HG03439 (cell line): ENCODE data around the gene SMIM36.
"Not testable (repeated sequence)": the region's sequence is repeated elsewhere in the genome, so short reads cannot be mapped to it uniquely, and the experiment has no call there.

Experiments used
- ATAC-seq: cut with Tn5 transposase; IDR thresholded peaks from one replicate; pipeline ENCODE4 v1.9.1; 2021; ENCODE audit warnings: mild to moderate bottlenecking, moderate library complexity; ENCODE audit not compliant: unreplicated experiment

The SMIM36 gene

DNA sequence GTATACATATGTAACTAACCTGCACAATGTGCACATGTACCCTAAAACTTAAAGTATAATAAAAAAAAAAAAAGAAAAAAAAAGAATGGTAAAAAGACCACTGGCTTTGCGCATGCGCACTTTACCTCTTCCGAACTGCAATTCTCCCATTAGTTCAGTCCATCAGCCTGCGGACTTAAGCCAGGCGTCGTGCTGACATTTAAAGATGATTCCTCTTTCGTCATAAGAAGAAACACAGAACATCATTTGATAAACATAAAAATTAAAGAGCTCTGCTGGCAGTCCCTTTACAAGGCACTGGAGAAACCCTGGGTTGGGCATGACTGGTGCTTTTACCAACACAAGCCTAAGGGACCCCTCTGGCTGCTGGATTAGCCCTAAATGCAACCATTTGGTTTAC, 3.6 kb downstream of the SMIM36 start:
- not testable (repeated sequence) for ATAC-seq

DNA sequence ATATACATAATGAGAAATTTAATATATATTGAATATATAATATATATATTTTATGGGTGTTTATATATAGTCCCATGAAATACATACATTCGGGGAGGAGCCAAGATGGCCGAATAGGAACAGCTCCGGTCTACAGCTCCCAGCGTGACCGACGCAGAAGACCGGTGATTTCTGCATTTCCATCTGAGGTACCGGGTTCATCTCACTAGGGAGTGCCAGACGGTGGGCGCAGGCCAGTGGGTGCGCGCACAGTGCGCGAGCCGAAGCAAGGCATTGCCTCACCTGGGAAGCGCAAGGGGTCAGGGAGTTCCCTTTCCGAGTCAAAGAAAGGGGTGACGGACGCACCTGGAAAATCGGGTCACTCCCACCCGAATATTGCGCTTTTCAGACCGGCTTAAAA, 9.6 kb downstream of the SMIM36 start:
- not testable (repeated sequence) for ATAC-seq

DNA sequence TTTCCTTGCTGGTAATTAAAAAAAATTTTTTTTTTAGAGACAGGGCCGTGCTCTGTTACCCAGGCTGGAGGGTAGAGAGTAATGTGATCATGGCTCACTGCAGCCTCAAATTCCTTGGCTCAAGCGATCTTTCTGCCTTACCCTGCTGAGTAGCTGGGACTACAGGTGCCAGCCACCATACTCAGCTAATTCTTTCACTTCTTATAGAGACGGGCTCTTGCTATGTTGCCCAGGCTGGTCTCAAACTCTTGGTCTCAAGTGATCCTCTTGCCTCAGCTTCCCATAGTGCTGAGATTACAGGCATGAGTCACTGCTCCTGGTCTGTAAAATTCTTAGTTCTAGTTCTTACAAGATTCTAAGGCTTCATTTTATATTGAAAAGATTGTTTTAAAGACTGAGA, 11.1 kb downstream of the SMIM36 start:
- no peak for ATAC-seq

DNA sequence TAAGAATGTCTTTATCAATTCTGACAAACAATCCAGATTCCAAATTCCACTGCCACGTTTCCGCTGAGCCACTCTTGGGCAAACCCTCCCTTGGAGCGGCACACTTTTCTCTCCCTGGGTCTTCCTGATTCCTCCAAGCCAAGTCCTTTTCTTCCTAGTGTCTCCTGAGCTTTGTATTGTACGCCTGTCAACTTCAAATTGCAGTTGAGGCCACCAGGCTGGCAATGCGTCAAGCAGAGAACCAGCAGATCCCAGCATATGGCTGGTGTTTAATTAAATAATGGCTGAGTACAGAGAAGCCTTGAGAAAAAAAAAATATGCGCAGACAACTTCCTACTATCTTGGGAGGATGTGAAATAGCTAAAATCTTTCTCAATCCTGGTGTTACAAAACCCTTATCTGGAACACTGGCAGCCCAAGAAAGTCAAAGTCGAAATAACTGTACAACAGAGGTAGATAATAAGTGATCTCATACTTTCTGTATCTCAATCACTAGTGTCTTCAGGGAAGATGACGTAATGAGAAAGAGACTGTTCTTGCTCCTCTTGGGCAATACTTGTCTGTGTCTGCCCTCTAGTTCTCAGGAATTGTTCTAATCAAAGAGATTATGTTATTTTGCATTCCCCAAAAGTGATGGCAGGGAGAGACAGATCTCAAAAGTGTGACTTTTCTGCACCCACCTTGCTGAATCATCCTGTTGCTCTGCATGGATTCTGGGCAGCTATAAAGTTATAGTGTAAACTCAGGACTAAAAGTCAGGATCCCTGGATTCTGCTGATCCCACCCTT, 15.0 kb downstream of the SMIM36 start:
- ATAC-seq, result no peak

DNA sequence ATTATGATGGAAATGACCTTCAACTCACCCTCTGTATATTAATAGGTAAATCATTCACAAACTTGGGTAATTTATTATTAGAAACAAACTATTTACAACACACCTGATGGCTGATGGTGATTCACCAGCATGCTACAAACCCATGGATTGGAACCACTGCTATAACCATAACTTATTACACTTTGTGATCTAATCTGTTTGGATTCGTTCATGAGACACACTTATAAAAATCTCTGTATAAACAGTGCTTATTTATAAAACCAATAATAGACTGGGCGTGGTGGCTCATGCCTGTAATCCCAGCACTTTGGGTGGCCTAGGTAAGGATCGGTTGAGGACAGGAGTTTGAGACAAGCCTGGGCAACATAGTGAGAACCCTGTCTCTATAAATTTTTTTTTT, 16.0 kb downstream of the SMIM36 start:
- ATAC-seq, result no peak

DNA sequence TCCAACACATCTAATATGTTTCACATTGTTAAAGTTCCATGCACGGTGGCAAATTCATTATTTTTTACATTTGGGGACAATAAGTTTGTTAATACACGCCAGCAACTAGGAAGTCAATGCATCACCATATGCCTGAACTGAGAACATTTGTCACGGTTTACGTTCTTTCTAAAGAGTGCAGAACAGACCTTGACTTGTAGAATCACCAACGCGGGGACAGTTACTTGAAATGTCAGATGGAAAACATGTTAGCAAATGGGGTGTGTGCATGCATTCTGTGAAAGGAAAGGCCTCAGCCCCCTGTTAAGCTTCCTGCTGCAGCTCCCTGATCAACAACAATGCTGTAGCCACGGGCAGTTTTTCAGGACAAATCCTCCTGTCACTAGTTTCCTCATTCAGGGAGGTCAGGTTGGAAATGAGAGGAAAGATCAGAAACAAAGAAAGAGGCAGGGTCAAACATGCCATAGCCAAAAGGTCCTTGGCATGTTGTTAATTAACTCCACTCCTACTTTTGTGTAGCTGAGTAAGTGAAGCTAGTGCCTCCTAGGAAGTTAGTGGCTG, 18.4 kb downstream of the SMIM36 start:
- no peak for ATAC-seq

DNA sequence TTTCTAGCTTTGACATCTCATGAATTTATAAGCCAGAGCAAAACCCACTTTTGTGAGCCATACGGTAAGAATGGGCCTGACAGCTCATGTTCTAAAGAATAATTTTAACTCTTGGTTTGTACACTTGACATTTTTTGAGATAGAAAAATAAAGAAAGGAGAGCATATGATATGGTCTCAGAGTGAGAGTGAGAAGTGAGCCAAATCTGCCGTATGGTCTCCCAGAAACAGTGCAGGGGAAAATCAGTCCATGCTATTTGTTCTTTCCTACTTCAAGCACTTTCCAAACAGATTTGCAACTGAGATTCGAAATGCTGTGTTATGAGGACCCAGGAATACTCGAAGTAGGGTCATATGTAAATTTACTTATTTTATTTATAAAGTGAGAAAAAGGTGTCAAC, 20.9 kb downstream of the SMIM36 start:
- ATAC-seq, result no peak

DNA sequence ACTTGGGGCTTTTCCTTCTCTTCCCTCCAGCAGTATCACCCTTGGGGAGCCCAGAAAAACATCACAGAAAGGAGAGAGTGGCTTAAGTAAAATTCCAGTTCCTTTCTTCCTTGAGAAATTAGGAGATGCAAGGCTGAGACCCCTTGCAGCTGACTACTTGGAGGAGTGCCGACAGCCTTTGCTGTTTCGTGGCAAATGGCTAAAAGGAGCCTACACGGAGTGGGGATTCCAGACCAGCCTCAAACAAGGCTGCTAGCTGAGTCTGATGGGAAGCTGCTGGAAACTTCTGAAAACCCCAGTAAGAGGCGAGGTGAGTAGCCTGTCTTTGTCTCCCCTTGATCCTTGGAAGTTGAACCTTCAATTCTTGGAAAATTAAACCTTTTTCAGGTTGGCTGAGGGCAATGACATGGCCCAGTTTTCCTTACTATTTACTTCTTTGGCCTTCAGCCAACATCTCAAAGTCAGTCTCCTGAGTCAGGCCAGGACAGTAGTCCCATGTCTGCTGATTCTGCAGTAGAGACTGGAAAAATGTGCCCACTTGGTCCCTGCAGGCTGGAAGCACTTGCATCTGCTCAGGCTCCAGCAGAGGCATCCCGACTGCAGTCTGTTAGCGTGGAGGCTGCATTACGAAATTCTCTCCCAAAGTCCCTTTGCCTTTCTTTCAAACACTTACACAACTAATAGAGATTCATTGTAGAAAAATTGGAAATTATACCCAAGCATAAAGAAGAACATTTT, 23.4 kb downstream of the SMIM36 start:
- ATAC-seq, result no peak

DNA sequence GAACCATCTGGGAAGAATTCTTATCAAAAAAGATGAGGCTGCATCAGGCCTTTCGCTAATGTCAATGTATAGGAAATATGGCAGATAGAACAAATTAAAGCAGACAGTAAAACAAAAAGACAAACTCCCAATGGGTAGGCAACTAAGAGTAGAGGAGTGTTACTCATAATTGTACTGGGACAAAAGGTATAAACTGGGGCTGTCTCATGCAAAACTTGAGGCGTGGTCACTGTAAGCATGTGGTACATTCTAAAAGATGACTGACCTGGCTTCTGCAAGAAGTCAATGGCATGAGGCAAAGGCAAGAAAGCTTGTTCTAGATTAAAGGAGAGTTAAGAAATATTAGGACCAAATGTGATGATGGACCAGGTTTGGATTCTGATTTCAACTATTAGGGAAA, 26.7 kb downstream of the SMIM36 start:
- no peak for ATAC-seq

DNA sequence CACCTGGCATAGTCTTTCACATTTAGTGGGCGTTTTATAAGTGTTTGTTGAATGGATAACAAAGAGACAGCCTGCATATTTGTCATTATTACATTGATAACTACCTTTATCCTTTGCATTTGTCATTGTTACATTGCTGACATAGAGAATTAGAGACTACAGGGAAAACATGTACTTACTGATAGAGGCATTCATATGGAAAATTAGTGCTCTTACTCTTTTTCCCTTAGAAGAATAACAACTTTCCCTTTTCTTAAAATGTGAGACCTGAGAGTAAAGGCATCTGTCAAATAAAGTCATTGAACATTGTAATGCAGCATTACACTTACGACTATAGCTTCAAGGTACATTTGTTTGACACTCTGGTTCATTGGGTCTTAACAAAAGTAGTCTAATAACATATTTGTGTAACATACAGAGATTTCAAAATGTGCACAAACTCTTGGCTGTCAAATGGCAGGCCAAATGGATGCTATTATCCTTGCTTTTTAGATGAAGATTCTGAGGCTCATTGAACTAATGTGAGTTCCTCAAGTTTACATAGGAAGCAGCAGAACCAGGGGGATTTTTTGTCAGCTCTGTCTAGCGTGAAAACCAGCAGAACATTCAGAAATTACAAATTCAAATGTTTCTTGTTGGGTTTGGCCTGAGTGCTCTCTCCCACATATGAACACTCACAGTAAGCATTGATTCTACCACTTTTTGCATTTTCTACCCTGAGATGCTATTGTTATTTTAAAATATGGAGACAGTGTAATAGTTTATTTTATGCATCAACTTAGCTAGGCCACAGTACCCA, 28.5 kb downstream of the SMIM36 start:
- no peak for ATAC-seq

DNA sequence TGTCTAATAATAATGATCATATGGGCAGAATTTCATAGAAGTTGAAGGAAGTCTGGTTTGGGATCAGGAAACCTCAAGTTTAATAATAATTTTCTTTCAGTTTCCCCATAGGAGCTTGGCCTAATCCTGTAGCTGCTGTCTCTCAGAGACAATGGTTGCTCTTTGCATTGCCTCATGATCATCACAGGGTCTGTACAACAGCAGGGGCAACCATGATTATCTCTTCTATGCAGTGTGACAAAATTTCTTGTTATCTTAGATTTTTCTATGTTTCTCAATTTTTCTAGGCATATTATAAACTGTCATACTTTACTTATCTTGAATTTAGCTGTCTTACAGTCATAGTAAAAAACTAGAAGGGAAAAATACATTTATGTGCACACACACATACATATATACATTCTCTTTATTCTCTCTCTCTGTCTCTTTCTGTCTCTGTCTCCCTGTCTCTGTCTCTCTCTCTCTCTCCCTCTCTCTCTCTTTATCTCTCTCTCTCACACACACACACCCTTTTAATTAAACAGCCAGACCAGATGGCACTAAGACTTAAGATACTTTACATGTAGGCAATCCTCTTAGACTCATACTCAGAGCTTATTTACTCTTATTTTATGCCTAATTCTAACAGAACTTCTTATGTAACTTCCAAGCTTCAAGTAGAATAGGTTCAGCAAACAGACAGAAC, 30.5 kb downstream of the SMIM36 start:
- no peak for ATAC-seq

DNA sequence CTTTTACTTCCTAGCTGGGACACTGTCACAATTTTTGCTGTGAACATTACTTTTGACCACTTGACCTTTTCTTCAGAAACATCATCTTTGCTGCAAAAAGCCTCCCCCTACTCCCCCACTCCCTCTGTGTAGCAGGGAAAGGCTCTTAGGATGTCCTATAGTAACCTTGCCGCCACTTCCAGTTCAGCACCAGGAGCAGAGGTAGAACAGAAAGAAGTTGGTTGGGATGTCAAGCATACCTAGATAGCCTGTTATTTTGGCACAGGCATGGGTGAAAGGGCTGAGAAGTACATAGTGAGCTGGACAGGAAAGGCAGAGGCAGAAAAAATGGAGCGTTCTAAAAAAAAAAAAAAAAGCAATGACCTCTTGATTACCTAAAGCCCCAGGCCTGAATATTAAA, 31.3 kb downstream of the SMIM36 start:
- no peak for ATAC-seq

DNA sequence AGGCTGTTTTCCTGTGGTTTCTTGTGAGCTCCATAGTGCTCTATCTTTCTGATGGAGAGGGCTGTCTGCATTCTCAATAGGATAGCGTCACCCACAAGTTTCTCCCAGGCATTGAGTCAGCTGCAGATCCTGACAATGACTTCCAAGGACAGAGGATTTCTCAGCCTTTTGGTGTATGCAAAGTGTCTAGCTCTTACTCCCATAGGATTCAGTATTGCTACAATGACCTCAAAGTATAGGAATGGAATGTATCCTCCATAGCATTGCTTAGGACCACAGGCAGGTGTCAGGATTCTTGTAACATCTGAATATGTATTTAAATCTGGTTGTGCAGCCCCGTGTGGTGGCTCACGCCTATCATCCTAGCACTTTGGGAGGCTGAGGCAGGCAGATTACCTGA, 32.3 kb downstream of the SMIM36 start:
- no peak for ATAC-seq

DNA sequence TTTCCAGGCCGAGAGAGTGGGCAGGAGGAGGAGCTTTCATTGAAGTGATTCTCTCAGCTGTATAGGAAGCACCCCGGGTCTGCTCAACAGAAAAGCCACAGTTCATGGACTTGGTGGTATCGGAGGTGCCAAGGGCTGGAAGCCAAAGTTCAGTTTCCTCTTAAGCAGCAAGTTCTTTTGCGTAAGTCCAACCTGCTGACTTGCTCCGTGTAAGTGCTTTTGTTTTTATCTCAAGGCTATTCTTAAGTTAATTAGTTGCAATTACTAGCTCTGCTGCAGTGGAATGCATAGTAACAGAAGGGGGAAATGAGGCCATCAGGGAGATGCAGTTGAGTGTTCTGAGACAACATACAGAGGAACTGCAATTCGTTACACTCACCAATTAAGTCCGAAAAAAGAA, 44.6 kb downstream of the SMIM36 start:
- no peak for ATAC-seq

DNA sequence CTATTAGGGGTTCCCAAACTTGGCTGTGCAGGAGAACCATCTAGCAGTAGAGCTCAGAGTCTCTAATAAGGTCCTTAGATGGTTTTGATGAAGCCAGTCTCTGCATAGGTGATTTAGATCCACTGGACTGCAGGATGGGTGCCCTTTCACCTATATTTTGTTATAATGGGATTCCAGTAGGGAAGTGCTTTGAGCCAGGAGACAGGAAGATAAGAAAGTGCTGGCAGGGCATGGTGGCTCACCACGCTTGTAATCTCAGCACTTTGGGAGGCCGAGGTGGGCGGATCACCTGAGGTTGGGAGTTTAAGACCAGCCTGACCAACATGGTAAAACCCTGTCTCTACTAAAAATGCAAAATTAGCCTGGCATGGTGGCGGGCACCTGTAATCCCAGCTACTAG, 45.5 kb downstream of the SMIM36 start:
- ATAC-seq, result not testable (repeated sequence)

DNA sequence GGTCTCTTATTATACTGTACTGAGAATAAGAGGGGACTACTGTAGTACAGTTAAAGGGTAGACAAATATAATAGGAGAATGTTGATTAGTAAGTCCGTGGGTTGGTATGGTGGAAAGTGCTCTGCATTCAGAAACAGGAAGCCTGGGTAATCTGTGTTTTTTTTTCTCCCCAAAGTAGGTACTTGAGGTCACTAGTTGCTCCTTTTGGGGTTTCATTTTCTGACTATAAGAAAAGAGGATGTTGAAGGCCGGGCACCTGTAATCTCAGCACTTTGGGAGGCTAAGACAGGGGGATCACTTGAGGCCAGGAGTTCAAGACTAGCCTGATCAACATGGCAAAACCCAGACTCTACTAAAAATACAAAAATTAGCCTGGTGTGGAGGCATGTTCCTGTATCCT, 47.7 kb downstream of the SMIM36 start:
- ATAC-seq, result peak; percentile 70

DNA sequence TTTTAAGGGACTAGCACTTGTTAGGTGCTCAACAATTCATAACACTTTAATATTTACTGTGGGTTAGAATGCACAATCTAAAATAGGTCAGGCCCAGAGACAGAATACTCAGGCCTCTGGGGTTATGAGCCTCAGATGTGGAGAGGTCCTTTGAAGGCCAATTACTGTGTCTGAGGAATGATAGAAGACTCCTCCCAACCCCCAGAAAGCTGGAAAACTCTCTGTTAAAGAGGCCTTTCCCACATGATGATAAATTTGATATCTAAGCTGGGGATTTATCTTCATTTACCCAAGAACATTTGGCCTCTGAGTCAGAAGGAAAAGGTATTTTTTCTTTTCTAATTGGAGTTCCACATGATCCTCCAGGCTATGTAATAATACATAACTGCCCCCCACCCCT, 48.5 kb downstream of the SMIM36 start:
- no peak for ATAC-seq

DNA sequence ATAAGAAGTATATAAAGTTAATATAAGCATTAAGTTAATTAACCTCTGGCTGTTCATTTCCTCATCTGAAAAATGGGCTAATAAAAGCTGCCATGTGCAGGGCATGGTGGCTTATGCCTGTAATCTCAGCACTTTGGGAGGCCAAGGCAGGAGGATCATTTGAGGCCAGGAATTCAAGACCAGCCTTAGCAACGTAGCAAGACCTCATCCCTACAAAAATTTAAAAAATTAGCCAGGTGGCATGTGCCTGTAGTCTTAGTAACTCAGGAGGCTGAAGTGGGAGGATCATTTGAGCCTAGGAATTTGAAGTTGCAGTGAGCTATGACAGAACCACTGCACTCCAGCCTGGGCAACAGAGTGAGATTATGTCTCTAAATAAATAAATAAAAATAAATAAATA, 49.0 kb downstream of the SMIM36 start:
- no peak for ATAC-seq

DNA sequence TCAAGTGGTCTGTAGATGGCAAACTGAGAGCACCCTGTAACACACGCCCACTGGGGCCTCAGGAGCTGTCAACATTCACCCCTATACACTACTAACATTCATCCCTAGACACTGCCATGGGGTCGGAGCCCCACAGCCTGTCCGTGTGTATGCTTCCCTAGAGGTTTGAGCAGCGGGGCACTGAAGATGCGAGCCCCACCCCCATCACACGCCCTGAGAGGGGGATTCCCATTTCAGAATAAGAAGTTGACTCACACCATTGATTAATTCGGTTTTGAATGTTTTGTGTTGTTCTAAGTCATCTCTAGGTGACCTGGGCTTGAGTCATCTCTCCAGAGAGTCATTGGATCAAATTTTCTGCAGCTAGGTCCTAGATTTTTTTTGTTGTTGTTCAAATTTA, 52.3 kb downstream of the SMIM36 start:
- ATAC-seq, result peak; percentile 61

DNA sequence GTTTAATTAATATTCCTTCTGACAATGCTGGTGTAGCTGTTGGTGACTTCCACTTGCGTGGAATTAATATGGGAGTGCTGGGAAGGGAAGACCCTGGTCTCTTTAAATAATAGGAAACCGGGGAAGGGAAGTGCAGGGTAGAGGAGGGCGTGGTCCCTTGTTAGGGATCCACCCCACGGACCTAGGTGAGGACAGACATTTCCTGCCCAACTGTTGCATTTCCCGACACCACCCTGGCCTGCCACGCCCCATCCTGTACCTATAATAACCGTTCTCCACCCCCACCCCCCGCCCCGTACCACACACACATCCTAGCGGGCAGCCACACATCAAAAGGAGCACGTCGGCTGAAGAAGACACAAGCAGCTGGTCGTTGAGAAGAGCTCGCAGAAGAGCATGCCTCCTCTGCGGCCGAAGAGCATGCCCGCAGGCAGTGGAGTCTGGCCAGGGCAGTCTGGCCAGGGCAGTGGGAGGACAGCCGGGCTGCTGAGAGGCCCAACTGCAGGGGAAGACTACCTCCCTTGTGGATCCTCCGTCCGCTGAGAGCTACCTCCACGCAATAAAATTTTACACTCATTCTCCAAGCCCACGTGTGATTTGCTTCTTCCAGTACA, 52.9 kb downstream of the SMIM36 start:
- no peak for ATAC-seq
